ENCODE data around the gene DNM3.

DNA sequence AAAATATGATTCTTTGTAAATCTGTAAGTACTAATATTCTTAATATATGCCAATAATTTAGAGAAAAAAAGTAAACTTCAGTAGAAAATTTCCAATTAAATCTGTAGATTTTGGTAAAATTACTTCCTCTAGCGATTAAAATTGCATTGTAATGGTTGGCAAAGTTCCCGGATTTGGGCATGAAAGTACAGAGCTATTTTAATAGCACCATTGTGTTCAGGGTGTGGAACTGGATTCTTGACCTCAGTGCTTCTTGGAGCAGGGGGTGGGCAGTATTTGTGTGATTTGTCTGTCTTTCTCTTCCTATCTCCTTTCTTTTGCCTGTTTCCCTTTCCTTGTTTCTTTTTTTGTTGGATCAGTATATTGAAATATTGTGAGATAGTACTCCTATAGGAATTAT lies 72.1 kb downstream of the DNM3 start:
- TF ChIP-seq, protein P1, sequence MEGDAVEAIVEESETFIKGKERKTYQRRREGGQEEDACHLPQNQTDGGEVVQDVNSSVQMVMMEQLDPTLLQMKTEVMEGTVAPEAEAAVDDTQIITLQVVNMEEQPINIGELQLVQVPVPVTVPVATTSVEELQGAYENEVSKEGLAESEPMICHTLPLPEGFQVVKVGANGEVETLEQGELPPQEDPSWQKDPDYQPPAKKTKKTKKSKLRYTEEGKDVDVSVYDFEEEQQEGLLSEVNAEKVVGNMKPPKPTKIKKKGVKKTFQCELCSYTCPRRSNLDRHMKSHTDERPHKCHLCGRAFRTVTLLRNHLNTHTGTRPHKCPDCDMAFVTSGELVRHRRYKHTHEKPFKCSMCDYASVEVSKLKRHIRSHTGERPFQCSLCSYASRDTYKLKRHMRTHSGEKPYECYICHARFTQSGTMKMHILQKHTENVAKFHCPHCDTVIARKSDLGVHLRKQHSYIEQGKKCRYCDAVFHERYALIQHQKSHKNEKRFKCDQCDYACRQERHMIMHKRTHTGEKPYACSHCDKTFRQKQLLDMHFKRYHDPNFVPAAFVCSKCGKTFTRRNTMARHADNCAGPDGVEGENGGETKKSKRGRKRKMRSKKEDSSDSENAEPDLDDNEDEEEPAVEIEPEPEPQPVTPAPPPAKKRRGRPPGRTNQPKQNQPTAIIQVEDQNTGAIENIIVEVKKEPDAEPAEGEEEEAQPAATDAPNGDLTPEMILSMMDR (IDR thresholded peaks at IDR 0.05; ENCODE audit: insufficient read depth, low read length, poor library complexity, severe bottlenecking) = no peak
- no peak for TF ChIP-seq EZH2phosphoT487 (conservative IDR thresholded peaks at IDR 0.05; ENCODE audit: low read length)
